Retinal pigment epithelial cell (primary cell): ENCODE results near the gene UBXN11.

Experiments
- DNase-seq: peaks from one replicate; pipeline ENCODE4 v3.0.0-alpha.2; 2010; ENCODE audit warnings: low read depth
- H3K4me3 ChIP-seq: 2 replicates; pipeline ENCODE4 v1.5.1; 2011; ENCODE audit warnings: mild to moderate bottlenecking, low read length, control low read depth, moderate library complexity
- CTCF ChIP-seq: conservative IDR thresholded peaks from 2 replicates; pipeline ENCODE4 v1.5.1; 2011; ENCODE audit warnings: low read depth, low read length, control low read depth, inconsistent platforms

The UBXN11 gene

DNA sequence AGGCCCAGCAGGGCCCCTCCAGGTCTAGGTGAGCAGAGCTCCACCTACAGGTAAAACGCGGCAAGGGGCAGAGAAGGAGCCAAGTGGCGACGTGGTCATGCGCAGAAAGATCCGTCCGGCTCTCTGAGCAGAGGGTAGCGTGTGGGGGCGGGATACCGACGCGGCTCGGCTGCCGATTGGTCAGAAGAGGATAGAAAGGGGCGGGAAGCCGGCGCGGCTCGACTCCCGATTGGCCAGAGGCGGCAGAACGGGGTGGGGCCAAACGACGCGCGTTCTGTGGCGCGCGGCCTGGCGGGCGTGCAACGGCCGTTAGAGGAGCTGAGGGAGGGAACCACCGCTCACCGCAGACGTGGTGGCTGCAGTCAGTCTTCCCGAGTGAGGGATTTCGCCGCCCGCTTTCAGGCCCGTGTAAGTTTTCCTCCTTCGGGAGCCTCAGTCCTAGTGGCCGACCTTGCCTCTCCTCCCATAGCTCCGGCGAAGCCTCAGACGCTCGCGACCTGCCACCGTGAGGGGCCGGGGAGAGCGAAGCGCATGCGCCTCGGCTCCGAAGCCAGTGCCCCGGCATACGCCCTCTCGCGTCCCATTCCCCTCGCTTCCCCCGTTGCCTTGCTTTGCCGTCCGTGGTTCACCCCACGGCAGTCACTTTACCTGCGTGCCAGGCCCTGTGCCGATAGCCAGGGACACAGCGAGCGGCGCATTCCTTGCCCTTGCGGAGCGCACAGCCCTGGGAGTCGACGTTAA lies 72.4 kb downstream of the UBXN11 start, which contains the start of gene CEP85:
Gene CEP85 (plus strand): TSS at position 298 of the 741 bp plus-strand sequence. CDS start 5,584 bp downstream, outside the sequence.
- TF ChIP-seq CTCF, result peak; percentile 96
- peak; percentile 86 for DNase-seq
- H3K4me3 ChIP-seq, result peak within 1 kb of the TSS; percentile 92
